Fibroblast of lung (primary cell): Measurements from ENCODE around the gene MYL11. TPM values are rescaled to one million over a fixed set of nuclear protein-coding genes. Genes with fewer than 3 reads are reported as not detected.
"Not testable (repeated sequence)": the region's sequence is repeated elsewhere in the genome, so short reads cannot be mapped to it uniquely, and the experiment has no call there.

ENCODE experiments used
- DNase-seq, 2 donors: peaks; one replicate each; pipeline versions ENCODE4 v3.0.0 to v3.0.0-alpha.2; 2010; ENCODE audit warnings: low read depth in 2 of 2
- H2AFZ ChIP-seq: 2 replicates; pipeline ENCODE4 v1.5.1; 2012; ENCODE audit warnings: low read length, control low read depth, inconsistent platforms
- H3K27ac ChIP-seq: 2 replicates; pipeline ENCODE4 v1.5.1; 2011; ENCODE audit warnings: low read length, control low read depth; ENCODE audit not compliant: insufficient read depth
- H3K27me3 ChIP-seq: 2 replicates; pipeline ENCODE4 v1.5.1; 2011; ENCODE audit warnings: mild to moderate bottlenecking, low read length; ENCODE audit not compliant: control insufficient read depth, insufficient read depth
- H3K36me3 ChIP-seq: 2 replicates; pipeline ENCODE4 v1.5.1; 2011; ENCODE audit warnings: low read length; ENCODE audit not compliant: control insufficient read depth, insufficient read depth
- H3K4me1 ChIP-seq: 2 replicates; pipeline ENCODE4 v1.5.1; 2011; ENCODE audit warnings: low read length; ENCODE audit not compliant: control insufficient read depth, insufficient read depth; ENCODE audit errors: extremely low read depth
- H3K4me2 ChIP-seq: 2 replicates; pipeline ENCODE4 v1.5.1; 2011; ENCODE audit warnings: low read length, control low read depth; ENCODE audit not compliant: insufficient read depth; ENCODE audit errors: extremely low read depth
- H3K4me3 ChIP-seq, 4 experiments: fragments of 200-600 bp in 1 of 4; sonication (generic) in 1 of 4; replicated peaks in 1 of 4; 2 replicates each; pipeline ENCODE4 v1.5.1; 2011 to 2016; ENCODE audit warnings: low read length in 4 of 4, low read depth in 3 of 4, mild to moderate bottlenecking in 3 of 4, control low read depth in 2 of 4, inconsistent platforms in 1 of 4, mixed read lengths in 1 of 4; ENCODE audit not compliant: insufficient read depth in 1 of 4; ENCODE audit errors: control extremely low read depth in 1 of 4
- H3K79me2 ChIP-seq: 2 replicates; pipeline ENCODE4 v1.5.1; 2012; ENCODE audit warnings: mild to moderate bottlenecking, low read length, inconsistent platforms; ENCODE audit not compliant: control insufficient read depth, insufficient read depth
- H3K9ac ChIP-seq: 2 replicates; pipeline ENCODE4 v1.5.1; 2011; ENCODE audit warnings: mild to moderate bottlenecking, low read length, control low read depth; ENCODE audit not compliant: insufficient read depth
- H3K9me3 ChIP-seq: 2 replicates; pipeline ENCODE4 v1.5.1; 2012; ENCODE audit warnings: low read depth, low read length; ENCODE audit not compliant: control insufficient read depth, insufficient read depth
- H4K20me1 ChIP-seq: 2 replicates; pipeline ENCODE4 v1.5.1; 2011; ENCODE audit warnings: low read length; ENCODE audit not compliant: control insufficient read depth, insufficient read depth; ENCODE audit errors: extremely low read depth
- CTCF ChIP-seq, 2 donors: IDR thresholded peaks in 1 of 2; conservative IDR thresholded peaks in 1 of 2; 1 replicate in 1 of 2; 2 replicates in 1 of 2; pipeline ENCODE4 v1.5.1; 2011 to 2012; ENCODE audit warnings: low read length in 2 of 2, control low read depth in 1 of 2, inconsistent platforms in 1 of 2, low read depth in 1 of 2, mild to moderate bottlenecking in 1 of 2
- EZH2 ChIP-seq: IDR thresholded peaks from 2 replicates; pipeline ENCODE4 v1.5.1; 2012; ENCODE audit warnings: low read length, control low read depth, mild to moderate bottlenecking; ENCODE audit errors: missing control alignments
- polyA plus RNA-seq, 2 donors: library from polyadenylated mRNA; depleted of rRNA in 1 of 2; stranded (reverse) in 1 of 2; unstranded in 1 of 2; fragments of >200 nt; gene quantifications; 2 replicates each; pipeline ENCODE4 v1.2.1, GENCODE V29; 2011 to 2012; ENCODE audit warnings: missing spikeins in 1 of 2
- total RNA-seq: library from RNA; depleted of rRNA; stranded (reverse); fragments of >200 nt; gene quantifications from 2 replicates; pipeline ENCODE4 v1.2.1, GENCODE V29; 2014

MYL11 gene
- total and polyA plus RNA-seq, 2 donors (not counting 1 experiment from before 2014, with no cell fraction given), result 0.45 TPM; not detected in 1

GRCh38 chr16:30395155-30395991 is 20.8 kb downstream of the MYL11 start, which contains the start of gene ZNF48:
TSS of gene ZNF48 (plus strand) at chr16:30395420. CDS start at chr16:30395795, 375 bp downstream.
- Histone ChIP-seq H3K27ac (peak within 1 kb of the TSS; percentile 48), H3K27me3 (no peaks in the 10 kb centered on the region), H3K9me3 (no peaks in the 10 kb centered on the region), H2AFZ (peak within 1 kb of the TSS; percentile 79), H3K4me2 (peak within 1 kb of the TSS; percentile 96), H3K4me3 (peak within 1 kb of the TSS; percentile 72 to 87 (median 76)), H4K20me1 (no peaks in the 10 kb centered on the region), H3K36me3 (peaks cover 7% of the 10 kb centered on the region), H3K79me2 (no peaks in the 10 kb centered on the region), H3K4me1 (peaks cover 14% of the 10 kb centered on the region), H3K9ac (peak within 1 kb of the TSS; percentile 65)
- TF ChIP-seq EZH2 (no peak), CTCF (conservative IDR thresholded peaks at IDR 0.05 in 1 of 2, IDR thresholded peaks at IDR 0.05 in 1 of 2; ENCODE audit: low read depth in 1 of 2, low read length in 2 of 2) (peak in 1 of 2 donors; percentile 11)
- peak; percentile 90 to 91 for DNase-seq

- Histone ChIP-seq H3K36me3 (peaks cover 7% of the 10 kb centered on the region), H3K4me3 (peak overlapping the region; percentile 72 to 87 (median 76)), H2AFZ (peak overlapping the region; percentile 79), H4K20me1 (no peaks in the 10 kb centered on the region), H3K9me3 (no peaks in the 10 kb centered on the region), H3K79me2 (no peaks in the 10 kb centered on the region), H3K27me3 (no peaks in the 10 kb centered on the region), H3K4me2 (peak overlapping the region; percentile 84), H3K27ac (no peak overlapping the region), H3K4me1 (peaks cover 14% of the 10 kb centered on the region), H3K9ac (peak overlapping the region; percentile 65)
- no peak for DNase-seq
- no peak for TF ChIP-seq EZH2
- no peak for TF ChIP-seq CTCF (conservative IDR thresholded peaks at IDR 0.05 in 1 of 2, IDR thresholded peaks at IDR 0.05 in 1 of 2; ENCODE audit: low read depth in 1 of 2, low read length in 2 of 2)
Observed at GRCh38 chr16:30395992-30396585, 21.5 kb downstream of the MYL11 start.

GRCh38 chr16:30396627-30397026 is 22.0 kb downstream of the MYL11 start:
- H3K27me3 ChIP-seq, DNase-seq, H3K9ac ChIP-seq, H4K20me1 ChIP-seq, H2AFZ ChIP-seq, H3K79me2 ChIP-seq, H3K9me3 ChIP-seq, H3K27ac ChIP-seq, H3K36me3 ChIP-seq: not testable (repeated sequence)
- H3K4me2 ChIP-seq, result peak overlapping the region; percentile 84
- peaks cover 14% of the 10 kb centered on the region for H3K4me1 ChIP-seq
- peak overlapping the region in 1 of 4 experiments; percentile 73 for H3K4me3 ChIP-seq
